ENCODE results near the gene PTGDS. TPM values are rescaled to one million over a fixed set of nuclear protein-coding genes. Genes with fewer than 3 reads are reported as not detected.

Gene PTGDS
- total RNA-seq, 1 donor from 2014 or later = 5.0 TPM

GRCh38 chr9:137013571-137013940 lies 36.3 kb downstream of the PTGDS start:
- H3K9me3 Mint-ChIP-seq (ENCODE audit: unreplicated experiment) = no peaks in the 10 kb centered on the region
- Histone ChIP-seq H3K27me3 (ENCODE audit: insufficient read depth, low read length) (no peaks in the 10 kb centered on the region), H3K4me2 (ENCODE audit: low read length) (no peak overlapping the region), H3K9ac (ENCODE audit: low read length) (no peak overlapping the region), H3K27ac (ENCODE audit: low read depth, low read length) (no peak overlapping the region), H3K4me1 (ENCODE audit: insufficient read depth, low read length) (no peaks in the 10 kb centered on the region), H4K20me1 (ENCODE audit: insufficient read depth, low read length) (no peaks in the 10 kb centered on the region), H3K9me3 (ENCODE audit: insufficient read depth, low read depth, low read length) (no peaks in the 10 kb centered on the region), H3K4me3 (ENCODE audit: insufficient read depth, low read depth, low read length) (no peak overlapping the region), H2AFZ (ENCODE audit: low read depth, low read length) (no peak overlapping the region), H3K79me2 (ENCODE audit: insufficient read depth, low read length) (no peaks in the 10 kb centered on the region), H3K36me3 (ENCODE audit: insufficient read depth, low read length) (no peaks in the 10 kb centered on the region)
- H3K27me3 Mint-ChIP-seq (ENCODE audit: low read depth, unreplicated experiment) = no peaks in the 10 kb centered on the region
- DNase-seq (ENCODE audit: low read depth) (no peak), FAIRE-seq (no peak)
- H3K36me3 Mint-ChIP-seq (ENCODE audit: low read depth, unreplicated experiment) = peaks cover 9% of the 10 kb centered on the region
- H3K4me3 Mint-ChIP-seq (ENCODE audit: unreplicated experiment) = no peak overlapping the region
- no peak for TF ChIP-seq EZH2 (IDR thresholded peaks at IDR 0.05; ENCODE audit: insufficient read depth, low read length)
- TF ChIP-seq CTCF (IDR thresholded peaks at IDR 0.05; ENCODE audit: insufficient read depth, low read depth, low read length) = no peak
- H3K4me1 Mint-ChIP-seq (ENCODE audit: low read depth, unreplicated experiment) = no peaks in the 10 kb centered on the region
- H3K27ac Mint-ChIP-seq (ENCODE audit: unreplicated experiment) = no peak overlapping the region

- Histone ChIP-seq H3K27me3 (ENCODE audit: insufficient read depth, low read length) (no peaks in the 10 kb centered on the region), H3K27ac (ENCODE audit: low read depth, low read length) (no peak overlapping the region), H3K4me2 (ENCODE audit: low read length) (no peak overlapping the region), H3K4me3 (ENCODE audit: insufficient read depth, low read depth, low read length) (no peak overlapping the region), H3K9ac (ENCODE audit: low read length) (no peak overlapping the region), H3K36me3 (ENCODE audit: insufficient read depth, low read length) (no peaks in the 10 kb centered on the region), H3K79me2 (ENCODE audit: insufficient read depth, low read length) (no peaks in the 10 kb centered on the region), H4K20me1 (ENCODE audit: insufficient read depth, low read length) (no peaks in the 10 kb centered on the region), H3K4me1 (ENCODE audit: insufficient read depth, low read length) (no peaks in the 10 kb centered on the region), H3K9me3 (ENCODE audit: insufficient read depth, low read depth, low read length) (no peaks in the 10 kb centered on the region), H2AFZ (ENCODE audit: low read depth, low read length) (no peak overlapping the region)
- FAIRE-seq (no peak), DNase-seq (ENCODE audit: low read depth) (no peak)
- Mint-ChIP-seq H3K27me3 (ENCODE audit: low read depth, unreplicated experiment) (no peaks in the 10 kb centered on the region), H3K36me3 (ENCODE audit: low read depth, unreplicated experiment) (peaks cover 9% of the 10 kb centered on the region), H3K4me1 (ENCODE audit: low read depth, unreplicated experiment) (no peaks in the 10 kb centered on the region), H3K9me3 (ENCODE audit: unreplicated experiment) (no peaks in the 10 kb centered on the region), H3K27ac (ENCODE audit: unreplicated experiment) (no peak overlapping the region), H3K4me3 (ENCODE audit: unreplicated experiment) (no peak overlapping the region)
- TF ChIP-seq CTCF (IDR thresholded peaks at IDR 0.05; ENCODE audit: insufficient read depth, low read depth, low read length) (no peak), EZH2 (IDR thresholded peaks at IDR 0.05; ENCODE audit: insufficient read depth, low read length) (no peak)
Measured at GRCh38 chr9:137014166-137014565, 36.9 kb downstream of the PTGDS start.

- Histone ChIP-seq H3K27me3 (ENCODE audit: insufficient read depth, low read length) (no peaks in the 10 kb centered on the region), H3K79me2 (ENCODE audit: insufficient read depth, low read length) (no peaks in the 10 kb centered on the region), H3K9me3 (ENCODE audit: insufficient read depth, low read depth, low read length) (no peaks in the 10 kb centered on the region), H3K4me3 (ENCODE audit: insufficient read depth, low read depth, low read length) (no peak overlapping the region), H3K4me2 (ENCODE audit: low read length) (no peak overlapping the region), H3K27ac (ENCODE audit: low read depth, low read length) (no peak overlapping the region), H3K36me3 (ENCODE audit: insufficient read depth, low read length) (no peaks in the 10 kb centered on the region), H2AFZ (ENCODE audit: low read depth, low read length) (no peak overlapping the region), H3K9ac (ENCODE audit: low read length) (no peak overlapping the region), H4K20me1 (ENCODE audit: insufficient read depth, low read length) (no peaks in the 10 kb centered on the region), H3K4me1 (ENCODE audit: insufficient read depth, low read length) (no peaks in the 10 kb centered on the region)
- no peak for TF ChIP-seq CTCF (IDR thresholded peaks at IDR 0.05; ENCODE audit: insufficient read depth, low read depth, low read length)
- TF ChIP-seq EZH2 (IDR thresholded peaks at IDR 0.05; ENCODE audit: insufficient read depth, low read length) = no peak
- Mint-ChIP-seq H3K27ac (ENCODE audit: unreplicated experiment) (no peak overlapping the region), H3K4me1 (ENCODE audit: low read depth, unreplicated experiment) (no peaks in the 10 kb centered on the region), H3K36me3 (ENCODE audit: low read depth, unreplicated experiment) (peaks cover 8% of the 10 kb centered on the region), H3K9me3 (ENCODE audit: unreplicated experiment) (no peaks in the 10 kb centered on the region), H3K27me3 (ENCODE audit: low read depth, unreplicated experiment) (peaks cover 3% of the 10 kb centered on the region), H3K4me3 (ENCODE audit: unreplicated experiment) (no peak overlapping the region)
- FAIRE-seq (no peak), DNase-seq (ENCODE audit: low read depth) (no peak)
Measured at GRCh38 chr9:137014776-137015539, 37.7 kb downstream of the PTGDS start.
